NT2/D1 (cell line): ENCODE data around the gene TAX1BP1.

ENCODE experiments used
- DNase-seq: peaks from one replicate; pipeline ENCODE4 v3.0.0-alpha.2; 2011; ENCODE audit warnings: low read depth, low spot score
- H3K27me3 ChIP-seq: 2 replicates; pipeline ENCODE4 v1.6.0; 2011; ENCODE audit warnings: mild to moderate bottlenecking; ENCODE audit not compliant: insufficient read length, insufficient read depth
- H3K36me3 ChIP-seq: 2 replicates; pipeline ENCODE4 v1.6.1; 2011; ENCODE audit warnings: mild to moderate bottlenecking, low read length, mixed read lengths; ENCODE audit not compliant: insufficient read depth, insufficient read length
- H3K4me1 ChIP-seq: 2 replicates; pipeline ENCODE4 v1.5.1; 2011; ENCODE audit not compliant: insufficient read depth, insufficient read length
- H3K4me3 ChIP-seq: 2 replicates; pipeline ENCODE4 v1.5.1; 2011; ENCODE audit warnings: low read depth; ENCODE audit not compliant: insufficient read length
- H3K9ac ChIP-seq: 2 replicates; pipeline ENCODE4 v1.6.0; 2011; ENCODE audit warnings: low read depth; ENCODE audit not compliant: insufficient read length
- H3K9me3 ChIP-seq: 2 replicates; pipeline ENCODE4 v1.5.1; 2011; ENCODE audit warnings: mild to moderate bottlenecking, low read length; ENCODE audit not compliant: insufficient read depth
- SUZ12 ChIP-seq: IDR thresholded peaks from 2 replicates; pipeline ENCODE4 v1.6.1; 2011; ENCODE audit not compliant: insufficient read length, insufficient read depth; ENCODE audit errors: extremely low read depth
- YY1 ChIP-seq: IDR thresholded peaks from 2 replicates; pipeline ENCODE4 v1.6.1; 2011; ENCODE audit not compliant: insufficient read length, insufficient read depth
- ZNF274 ChIP-seq: IDR thresholded peaks from 2 replicates; pipeline ENCODE4 v1.6.1; 2011; ENCODE audit warnings: mild to moderate bottlenecking, low read depth, low read length

TAX1BP1 gene

GRCh38 chr7:27872356-27873275 lies 132.7 kb downstream of the TAX1BP1 start:
- H3K4me3 ChIP-seq, result no peak overlapping the region
- no peaks in the 10 kb centered on the region for H3K36me3 ChIP-seq
- H3K9me3 ChIP-seq, result no peaks in the 10 kb centered on the region
- H3K4me1 ChIP-seq, result peaks cover 5% of the 10 kb centered on the region
- H3K27me3 ChIP-seq, result no peaks in the 10 kb centered on the region
- no peak for DNase-seq
- TF ChIP-seq YY1 (no peak), ZNF274 (no peak), SUZ12 (no peak)
- H3K9ac ChIP-seq, result no peak overlapping the region

DNA sequence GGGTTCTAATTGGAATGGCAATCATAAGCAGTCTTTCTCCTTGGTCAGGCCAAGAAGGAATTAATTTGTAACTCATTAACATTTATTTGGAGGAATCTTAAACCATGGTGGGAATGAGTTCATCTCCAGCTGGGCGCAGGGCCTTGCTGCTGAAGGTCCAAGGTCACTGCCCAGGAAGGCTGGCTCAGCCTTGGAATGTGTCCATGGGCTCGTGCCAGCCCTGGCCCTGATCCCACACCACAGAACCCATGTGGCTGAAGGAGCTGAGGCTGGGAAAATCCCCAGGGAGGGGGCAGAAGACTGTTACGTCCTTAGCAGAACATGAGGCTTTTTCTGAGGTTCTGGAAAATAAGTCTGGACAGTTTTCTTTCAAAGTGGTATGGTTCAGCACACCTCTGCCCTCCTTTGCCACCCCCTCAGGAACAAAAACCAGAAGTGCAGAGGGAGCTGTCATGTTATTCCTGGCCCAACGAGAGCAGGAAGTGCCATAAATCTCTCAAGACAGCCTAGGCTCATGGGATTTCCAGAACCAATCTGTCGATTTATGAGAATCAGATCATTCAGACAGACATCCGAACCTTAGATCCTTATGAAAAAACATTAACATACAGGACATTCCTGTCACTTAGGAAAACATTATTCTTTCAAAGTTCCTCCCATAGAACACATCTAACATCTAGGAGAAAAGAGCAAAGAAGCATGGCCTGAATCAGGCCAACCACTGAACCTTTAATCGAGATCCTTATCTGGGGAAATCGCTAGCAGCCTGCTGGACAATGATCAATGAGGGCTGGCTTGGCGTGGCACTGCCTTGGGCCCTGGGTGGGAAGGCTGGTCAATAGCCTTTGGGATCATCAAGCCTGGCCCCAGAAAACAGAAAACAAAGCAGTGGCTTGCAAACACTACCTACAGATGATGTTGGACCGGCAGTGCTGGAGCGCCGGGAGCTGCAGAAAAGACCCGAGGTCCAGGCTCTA lies 134.3 kb downstream of the TAX1BP1 start:
- Histone ChIP-seq H3K27me3 (no peaks in the 10 kb centered on the region), H3K4me1 (no peaks in the 10 kb centered on the region), H3K4me3 (no peak overlapping the region), H3K36me3 (no peaks in the 10 kb centered on the region), H3K9me3 (no peaks in the 10 kb centered on the region), H3K9ac (no peak overlapping the region)
- no peak for TF ChIP-seq YY1
- TF ChIP-seq SUZ12, result no peak
- TF ChIP-seq ZNF274, result no peak
- no peak for DNase-seq

DNA sequence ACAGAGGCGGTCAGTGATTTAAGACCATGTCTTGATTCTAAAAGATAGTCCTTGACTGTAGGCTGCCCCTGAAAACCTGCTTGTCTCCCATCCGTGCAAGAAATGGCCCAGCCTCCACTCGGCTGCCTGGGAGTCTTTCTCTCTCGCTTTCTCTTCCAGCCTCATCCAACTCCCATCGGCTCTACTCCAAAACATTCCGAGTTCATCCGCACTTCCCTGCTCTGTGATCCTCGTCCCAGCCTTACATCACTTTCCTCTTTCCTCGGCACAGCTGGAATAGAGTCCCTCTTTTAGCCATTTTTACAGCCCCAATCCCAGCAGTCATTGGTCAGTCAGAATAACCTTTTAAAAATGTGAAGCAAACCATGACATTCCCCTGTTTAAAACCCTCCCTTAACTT lies 135.1 kb downstream of the TAX1BP1 start:
- no peaks in the 10 kb centered on the region for H3K27me3 ChIP-seq
- no peaks in the 10 kb centered on the region for H3K9me3 ChIP-seq
- H3K4me1 ChIP-seq, result no peaks in the 10 kb centered on the region
- no peak overlapping the region for H3K4me3 ChIP-seq
- H3K9ac ChIP-seq, result no peak overlapping the region
- no peak for TF ChIP-seq ZNF274
- no peak for TF ChIP-seq SUZ12
- no peak for TF ChIP-seq YY1
- DNase-seq, result no peak
- H3K36me3 ChIP-seq, result no peaks in the 10 kb centered on the region

DNA sequence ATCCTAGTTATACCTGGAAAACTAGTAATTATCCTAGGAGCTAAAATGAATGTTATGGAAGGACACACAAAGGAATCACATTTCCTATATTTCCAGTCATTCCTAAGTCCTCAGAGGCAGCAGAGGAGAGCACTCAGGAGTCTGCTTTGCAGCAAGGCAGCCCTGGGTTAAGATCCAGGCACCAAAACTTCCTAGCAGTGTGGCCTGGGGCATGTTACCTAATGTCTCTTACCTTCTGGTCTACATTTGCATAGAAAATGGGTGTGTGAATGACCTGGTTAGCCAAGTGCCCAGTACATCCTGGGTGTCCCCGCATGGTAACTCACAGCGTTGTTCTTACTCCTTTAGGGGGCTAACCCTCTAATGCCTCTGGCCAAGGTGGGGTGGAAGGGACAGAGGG lies 135.9 kb downstream of the TAX1BP1 start:
- Histone ChIP-seq H3K9ac (no peak overlapping the region), H3K4me3 (no peak overlapping the region), H3K27me3 (no peaks in the 10 kb centered on the region), H3K9me3 (no peaks in the 10 kb centered on the region), H3K36me3 (no peaks in the 10 kb centered on the region), H3K4me1 (no peaks in the 10 kb centered on the region)
- DNase-seq, result no peak
- TF ChIP-seq SUZ12 (no peak), YY1 (no peak)

- Histone ChIP-seq H3K4me3 (no peak overlapping the region), H3K4me1 (no peaks in the 10 kb centered on the region), H3K9me3 (no peaks in the 10 kb centered on the region), H3K27me3 (no peaks in the 10 kb centered on the region), H3K36me3 (no peaks in the 10 kb centered on the region), H3K9ac (no peak overlapping the region)
- no peak for DNase-seq
- TF ChIP-seq YY1, result no peak
- TF ChIP-seq SUZ12, result no peak
- TF ChIP-seq ZNF274, result no peak
These were observed 136.8 kb downstream of the TAX1BP1 start for GRCh38 chr7:27876756-27877155.
